Adrenal gland (tissue), 5 donors: ENCODE data around the gene CCDC91.
"Not testable (repeated sequence)": the region's sequence is repeated elsewhere in the genome, so short reads cannot be mapped to it uniquely, and the experiment has no call there.

ENCODE experiments used
- POLR2A ChIP-seq, 2 donors: fragments of 450-650 bp; IDR thresholded peaks; one replicate each; pipeline ENCODE4 v1.6.1; 2017; ENCODE audit warnings: antibody characterized with exemption in 2 of 2, mild to moderate bottlenecking in 2 of 2, moderate library complexity in 1 of 2
- TF ChIP-seq, protein P1 (sequence below), 6 experiments: fragments of 450-650 bp in 4 of 6; fragments of 200-600 bp in 2 of 6; sonication (generic) in 1 of 6; IDR thresholded peaks; 1 replicate in 5 of 6; 2 replicates in 1 of 6; pipeline versions ENCODE4 v1.5.1 to v1.8.0; 2016 to 2021; ENCODE audit warnings: antibody characterized with exemption in 6 of 6, mild to moderate bottlenecking in 2 of 6, moderate library complexity in 1 of 6
- donor health status: DM: no; HTN: no; CAD: no.

DNA sequence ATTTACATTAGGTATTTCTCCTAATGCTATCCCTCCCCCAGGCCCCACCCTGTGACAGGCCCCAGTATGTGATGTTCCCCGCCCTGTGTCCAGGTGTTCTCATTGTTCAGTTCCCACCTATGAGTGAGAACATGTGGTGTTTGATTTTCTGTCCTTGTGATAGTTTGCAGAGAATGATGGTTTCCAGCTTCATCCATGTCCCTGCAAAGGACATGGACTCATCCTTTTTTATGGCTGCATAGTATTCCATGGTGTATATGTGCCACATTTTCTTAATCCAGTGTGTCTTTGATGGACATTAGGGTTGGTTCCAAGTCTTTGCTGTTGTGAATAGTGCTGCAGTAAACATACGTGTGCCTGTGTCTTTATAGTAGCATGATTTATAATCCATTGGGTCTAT is 139.5 kb downstream of the CCDC91 start:
- TF ChIP-seq, protein P1, sequence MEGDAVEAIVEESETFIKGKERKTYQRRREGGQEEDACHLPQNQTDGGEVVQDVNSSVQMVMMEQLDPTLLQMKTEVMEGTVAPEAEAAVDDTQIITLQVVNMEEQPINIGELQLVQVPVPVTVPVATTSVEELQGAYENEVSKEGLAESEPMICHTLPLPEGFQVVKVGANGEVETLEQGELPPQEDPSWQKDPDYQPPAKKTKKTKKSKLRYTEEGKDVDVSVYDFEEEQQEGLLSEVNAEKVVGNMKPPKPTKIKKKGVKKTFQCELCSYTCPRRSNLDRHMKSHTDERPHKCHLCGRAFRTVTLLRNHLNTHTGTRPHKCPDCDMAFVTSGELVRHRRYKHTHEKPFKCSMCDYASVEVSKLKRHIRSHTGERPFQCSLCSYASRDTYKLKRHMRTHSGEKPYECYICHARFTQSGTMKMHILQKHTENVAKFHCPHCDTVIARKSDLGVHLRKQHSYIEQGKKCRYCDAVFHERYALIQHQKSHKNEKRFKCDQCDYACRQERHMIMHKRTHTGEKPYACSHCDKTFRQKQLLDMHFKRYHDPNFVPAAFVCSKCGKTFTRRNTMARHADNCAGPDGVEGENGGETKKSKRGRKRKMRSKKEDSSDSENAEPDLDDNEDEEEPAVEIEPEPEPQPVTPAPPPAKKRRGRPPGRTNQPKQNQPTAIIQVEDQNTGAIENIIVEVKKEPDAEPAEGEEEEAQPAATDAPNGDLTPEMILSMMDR (IDR thresholded peaks at IDR 0.05): not testable (repeated sequence)
- TF ChIP-seq POLR2A (IDR thresholded peaks at IDR 0.05): not testable (repeated sequence)
